Chondrocyte (in vitro differentiated cells): ENCODE results near the gene CDX1. TPM values are rescaled to one million over a fixed set of nuclear protein-coding genes. Genes with fewer than 3 reads are reported as not detected.

Experiments used
- DNase-seq: peaks from one replicate; pipeline ENCODE4 v3.0.0; 2021; ENCODE audit warnings: mixed read lengths, low spot score
- H3K27ac Mint-ChIP-seq: one replicate; pipeline ENCODE4 v1.8.0; 2021; ENCODE audit warnings: mild to moderate bottlenecking, moderate library complexity, mixed read lengths; ENCODE audit not compliant: unreplicated experiment
- H3K27me3 Mint-ChIP-seq: 2 replicates; pipeline ENCODE4 v1.8.0; 2021; ENCODE audit warnings: low read depth, mixed read lengths
- H3K36me3 Mint-ChIP-seq: 2 replicates; pipeline ENCODE4 v1.8.0; 2021; ENCODE audit warnings: low read depth, mixed read lengths
- H3K4me1 Mint-ChIP-seq: 2 replicates; pipeline ENCODE4 v1.8.0; 2021; ENCODE audit warnings: low read depth, mild to moderate bottlenecking, mixed read lengths
- H3K4me3 Mint-ChIP-seq: one replicate; pipeline ENCODE4 v1.8.0; 2021; ENCODE audit warnings: mild to moderate bottlenecking, moderate library complexity, mixed read lengths; ENCODE audit not compliant: unreplicated experiment
- H3K9me3 Mint-ChIP-seq: 2 replicates; pipeline ENCODE4 v1.8.0; 2021; ENCODE audit warnings: low read depth, mixed read lengths
- total RNA-seq: library from RNA; stranded (reverse); gene quantifications from 3 replicates; pipeline ENCODE4 v1.2.1, GENCODE V29; 2021
- TF ChIP-seq, protein P1 (sequence below): fragments of 200-600 bp; sonication (generic); IDR thresholded peaks from 2 replicates; pipeline ENCODE4 v1.5.0; 2021; ENCODE audit warnings: antibody characterized with exemption, mild to moderate bottlenecking, moderate library complexity

CDX1 gene
- total RNA-seq, 1 donor from 2014 or later: 0.57 TPM

- DNase-seq: no peak
- Mint-ChIP-seq H3K9me3 (no peaks in the 10 kb centered on the region), H3K27ac (no peak overlapping the region), H3K4me3 (no peak overlapping the region), H3K36me3 (no peaks in the 10 kb centered on the region), H3K27me3 (no peaks in the 10 kb centered on the region), H3K4me1 (peaks cover 23% of the 10 kb centered on the region)
- TF ChIP-seq, protein P1, sequence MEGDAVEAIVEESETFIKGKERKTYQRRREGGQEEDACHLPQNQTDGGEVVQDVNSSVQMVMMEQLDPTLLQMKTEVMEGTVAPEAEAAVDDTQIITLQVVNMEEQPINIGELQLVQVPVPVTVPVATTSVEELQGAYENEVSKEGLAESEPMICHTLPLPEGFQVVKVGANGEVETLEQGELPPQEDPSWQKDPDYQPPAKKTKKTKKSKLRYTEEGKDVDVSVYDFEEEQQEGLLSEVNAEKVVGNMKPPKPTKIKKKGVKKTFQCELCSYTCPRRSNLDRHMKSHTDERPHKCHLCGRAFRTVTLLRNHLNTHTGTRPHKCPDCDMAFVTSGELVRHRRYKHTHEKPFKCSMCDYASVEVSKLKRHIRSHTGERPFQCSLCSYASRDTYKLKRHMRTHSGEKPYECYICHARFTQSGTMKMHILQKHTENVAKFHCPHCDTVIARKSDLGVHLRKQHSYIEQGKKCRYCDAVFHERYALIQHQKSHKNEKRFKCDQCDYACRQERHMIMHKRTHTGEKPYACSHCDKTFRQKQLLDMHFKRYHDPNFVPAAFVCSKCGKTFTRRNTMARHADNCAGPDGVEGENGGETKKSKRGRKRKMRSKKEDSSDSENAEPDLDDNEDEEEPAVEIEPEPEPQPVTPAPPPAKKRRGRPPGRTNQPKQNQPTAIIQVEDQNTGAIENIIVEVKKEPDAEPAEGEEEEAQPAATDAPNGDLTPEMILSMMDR: no peak
These were observed 11.7 kb downstream of the CDX1 start for GRCh38 chr5:150178262-150178661.

DNA sequence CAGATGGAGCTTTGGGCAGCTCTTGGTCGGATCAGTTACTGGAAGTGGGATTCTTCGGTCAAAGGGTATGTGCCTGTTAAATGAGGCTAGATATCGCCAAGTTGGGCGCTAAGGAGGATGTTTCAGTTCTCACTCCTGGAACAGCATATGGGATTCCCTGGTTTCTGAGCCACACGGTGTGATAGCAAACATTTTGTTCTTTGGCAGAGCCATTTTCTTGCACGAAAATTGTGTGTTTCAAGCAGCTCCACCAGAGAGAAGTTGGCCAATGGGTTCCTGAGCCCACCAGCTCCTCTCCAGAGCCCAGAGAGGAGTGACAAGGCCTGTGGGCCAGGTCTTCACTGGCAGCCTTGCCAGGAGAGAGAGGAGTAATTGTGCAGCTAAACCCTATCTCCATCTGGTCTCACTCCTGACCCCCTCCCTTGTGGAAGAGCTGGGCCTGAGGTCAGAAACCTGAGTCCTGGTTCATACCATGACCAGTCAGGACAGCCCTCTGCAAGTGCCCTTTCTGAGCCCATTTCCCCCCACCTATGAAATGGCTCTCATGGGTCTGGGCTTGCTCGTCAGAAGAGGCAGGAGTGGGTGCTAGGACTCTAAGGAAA, 12.5 kb downstream of the CDX1 start:
- H3K36me3 Mint-ChIP-seq: no peaks in the 10 kb centered on the region
- no peak for DNase-seq
- peaks cover 23% of the 10 kb centered on the region for H3K4me1 Mint-ChIP-seq
- H3K27me3 Mint-ChIP-seq: no peaks in the 10 kb centered on the region
- H3K27ac Mint-ChIP-seq: no peak overlapping the region
- no peaks in the 10 kb centered on the region for H3K9me3 Mint-ChIP-seq
- H3K4me3 Mint-ChIP-seq: no peak overlapping the region
- TF ChIP-seq, protein P1: no peak

DNA sequence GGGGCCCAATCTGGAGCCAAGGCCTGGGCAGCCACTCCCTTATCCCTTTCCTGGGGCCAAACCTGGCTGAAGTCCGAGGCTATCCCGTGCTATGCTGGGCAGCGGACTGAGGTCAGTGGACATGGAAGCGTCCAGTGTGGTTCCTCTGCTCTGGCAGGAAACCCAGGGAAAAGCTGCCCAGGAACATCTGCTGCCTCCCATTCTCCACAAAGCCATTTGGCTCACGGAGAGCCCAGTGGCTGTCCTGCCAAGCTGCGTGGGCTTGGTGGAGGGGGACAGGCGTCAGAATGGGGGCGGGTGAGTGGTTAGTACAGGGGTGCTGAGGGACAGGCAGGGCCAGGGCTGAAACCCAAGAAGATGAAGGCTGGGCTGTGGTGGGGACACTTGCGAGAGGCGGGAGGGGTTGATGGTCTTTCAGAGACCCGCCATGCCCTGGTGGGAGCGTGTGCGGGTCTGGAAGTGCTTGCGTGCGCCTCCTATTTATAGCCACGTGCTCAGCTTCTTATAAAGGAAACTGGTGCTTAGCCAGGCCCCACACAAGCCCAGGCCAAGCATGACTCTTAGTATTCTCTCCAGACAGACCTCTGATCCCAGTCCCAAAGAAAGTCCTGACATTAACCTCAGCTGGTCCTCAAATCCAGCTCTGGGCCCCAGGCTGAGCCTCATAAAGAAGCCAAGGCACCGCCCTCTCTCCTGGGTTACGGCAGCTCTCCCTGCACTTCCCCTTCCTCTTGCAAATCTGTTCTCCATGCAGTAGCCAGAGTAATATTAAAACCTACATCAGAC, 13.9 kb downstream of the CDX1 start:
- Mint-ChIP-seq H3K4me3 (no peak overlapping the region), H3K36me3 (no peaks in the 10 kb centered on the region), H3K9me3 (no peaks in the 10 kb centered on the region), H3K27me3 (no peaks in the 10 kb centered on the region), H3K27ac (no peak overlapping the region), H3K4me1 (peaks cover 16% of the 10 kb centered on the region)
- no peak for DNase-seq
- TF ChIP-seq, protein P1: no peak

- Mint-ChIP-seq H3K4me3 (no peak overlapping the region), H3K36me3 (no peaks in the 10 kb centered on the region), H3K4me1 (peaks cover 16% of the 10 kb centered on the region), H3K9me3 (no peaks in the 10 kb centered on the region), H3K27ac (no peak overlapping the region), H3K27me3 (no peaks in the 10 kb centered on the region)
- DNase-seq: no peak
- TF ChIP-seq, protein P1: no peak
These were observed 14.4 kb downstream of the CDX1 start for GRCh38 chr5:150181027-150181426.

GRCh38 chr5:150181766-150182545, 15.4 kb downstream of the CDX1 start:
- Mint-ChIP-seq H3K27ac (peak overlapping the region; percentile 13), H3K9me3 (no peaks in the 10 kb centered on the region), H3K36me3 (no peaks in the 10 kb centered on the region), H3K4me3 (no peak overlapping the region), H3K4me1 (peaks cover 12% of the 10 kb centered on the region), H3K27me3 (peaks cover 6% of the 10 kb centered on the region)
- TF ChIP-seq, protein P1: no peak
- no peak for DNase-seq
